SK-N-SH treated with all-trans-retinoic acid at 6 μM for 48 hours (cell line): ENCODE results near the gene CRABP2.

Source experiments
- ATAC-seq: fragments of 200-7000 bp; cut with Tn5 transposase; 3 replicates; pipeline ENCODE4 v1.9.1; 2020; ENCODE audit warnings: mild to moderate bottlenecking, moderate library complexity
- ARNTL ChIP-seq: fragments of 450-650 bp; formaldehyde crosslinking; IDR thresholded peaks from 2 replicates; pipeline ENCODE4 v1.5.0; 2020; ENCODE audit warnings: low read depth, mild to moderate bottlenecking, moderate library complexity, borderline replicate concordance
- BACH2 ChIP-seq: fragments of 250-450 bp; sonication (Bioruptor Pico); IDR thresholded peaks from 2 replicates; pipeline ENCODE4 v1.9.0; 2021; ENCODE audit warnings: mild to moderate bottlenecking, borderline replicate concordance
- CSDC2 ChIP-seq: fragments of 250-450 bp; sonication (Bioruptor Pico); IDR thresholded peaks from 2 replicates; pipeline ENCODE4 v1.5.0; 2020; ENCODE audit warnings: mild to moderate bottlenecking, moderate library complexity
- ESRRG ChIP-seq: fragments of 250-450 bp; sonication (Bioruptor Pico); IDR thresholded peaks from 2 replicates; pipeline ENCODE4 v1.6.1; 2021; ENCODE audit warnings: mild to moderate bottlenecking
- GLIS3 ChIP-seq: fragments of 250-450 bp; sonication (Bioruptor Pico); IDR thresholded peaks from 2 replicates; pipeline ENCODE4 v1.5.0; 2020; ENCODE audit warnings: mild to moderate bottlenecking, moderate library complexity
- ISL1 ChIP-seq: fragments of 250-450 bp; sonication (Bioruptor Pico); IDR thresholded peaks from 2 replicates; pipeline ENCODE4 v2.1.2; 2022; ENCODE audit warnings: mild to moderate bottlenecking, moderate library complexity
- OSR1 ChIP-seq: fragments of 250-450 bp; sonication (Bioruptor Pico); IDR thresholded peaks from 2 replicates; pipeline ENCODE4 v1.8.0; 2022; ENCODE audit warnings: moderate library complexity, mild to moderate bottlenecking, inconsistent platforms
- RARB ChIP-seq: fragments of 250-450 bp; sonication (Bioruptor Pico); IDR thresholded peaks from 2 replicates; pipeline ENCODE4 v1.8.0; 2021; ENCODE audit warnings: mild to moderate bottlenecking, moderate library complexity
- SNAI2 ChIP-seq: fragments of 250-450 bp; sonication (Bioruptor Pico); IDR thresholded peaks from 2 replicates; pipeline ENCODE4 v1.5.0; 2020; ENCODE audit warnings: mild to moderate bottlenecking, moderate library complexity
- TCF4 ChIP-seq: fragments of 250-450 bp; sonication (Bioruptor Pico); IDR thresholded peaks from 2 replicates; pipeline ENCODE4 v1.8.0; 2021; ENCODE audit warnings: mild to moderate bottlenecking, moderate library complexity, borderline replicate concordance
- TOX ChIP-seq: fragments of 250-450 bp; sonication (Bioruptor Pico); IDR thresholded peaks from 2 replicates; pipeline ENCODE4 v1.8.0; 2021; ENCODE audit warnings: mild to moderate bottlenecking, moderate library complexity, borderline replicate concordance
- ZC3H10 ChIP-seq: fragments of 250-450 bp; sonication (Bioruptor Pico); IDR thresholded peaks from 2 replicates; pipeline ENCODE4 v1.5.1; 2021; ENCODE audit warnings: mild to moderate bottlenecking, moderate library complexity
- ZFP3 ChIP-seq: fragments of 250-450 bp; sonication (Bioruptor Pico); IDR thresholded peaks from 2 replicates; pipeline ENCODE4 v1.5.0; 2020; ENCODE audit warnings: mild to moderate bottlenecking, moderate library complexity
- ZFP30 ChIP-seq: fragments of 450-650 bp; formaldehyde crosslinking; IDR thresholded peaks from 2 replicates; pipeline ENCODE4 v1.5.0; 2022; ENCODE audit warnings: mild to moderate bottlenecking, moderate library complexity
- ZNF565 ChIP-seq: fragments of 450-650 bp; formaldehyde crosslinking; conservative IDR thresholded peaks from 2 replicates; pipeline ENCODE4 v1.5.0; 2020; ENCODE audit warnings: low read depth, mild to moderate bottlenecking, moderate library complexity
- ZNF70 ChIP-seq: fragments of 450-650 bp; formaldehyde crosslinking; IDR thresholded peaks from 2 replicates; pipeline ENCODE4 v1.5.0; 2020; ENCODE audit warnings: mild to moderate bottlenecking, moderate library complexity
- ZNF8 ChIP-seq: fragments of 450-650 bp; formaldehyde crosslinking; IDR thresholded peaks from 2 replicates; pipeline ENCODE4 v1.5.0; 2020; ENCODE audit warnings: mild to moderate bottlenecking, moderate library complexity
- TF ChIP-seq, protein P1 (sequence below): fragments of 250-450 bp; sonication (Bioruptor Pico); IDR thresholded peaks from 2 replicates; pipeline ENCODE4 v1.8.0; 2021; ENCODE audit warnings: low read depth, mild to moderate bottlenecking, moderate library complexity, borderline replicate concordance
- TF ChIP-seq, protein P2 (sequence below): fragments of 250-450 bp; sonication (Bioruptor Pico); IDR thresholded peaks from 2 replicates; pipeline ENCODE4 v1.8.0; 2020; ENCODE audit warnings: mild to moderate bottlenecking, moderate library complexity, borderline replicate concordance
- TF ChIP-seq, protein P3 (sequence below): fragments of 250-450 bp; sonication (Bioruptor Pico); IDR thresholded peaks from 2 replicates; pipeline ENCODE4 v1.5.1; 2021; ENCODE audit warnings: mild to moderate bottlenecking, moderate library complexity
- TF ChIP-seq, protein P4 (sequence below): fragments of 250-450 bp; sonication (Bioruptor Pico); IDR thresholded peaks from 2 replicates; pipeline ENCODE4 v1.5.0; 2020; ENCODE audit warnings: mild to moderate bottlenecking, moderate library complexity
- TF ChIP-seq, protein P5 (sequence below): fragments of 250-450 bp; sonication (Bioruptor Pico); IDR thresholded peaks from 2 replicates; pipeline ENCODE4 v1.5.1; 2020; ENCODE audit warnings: low read depth, mild to moderate bottlenecking, moderate library complexity

The CRABP2 gene

DNA sequence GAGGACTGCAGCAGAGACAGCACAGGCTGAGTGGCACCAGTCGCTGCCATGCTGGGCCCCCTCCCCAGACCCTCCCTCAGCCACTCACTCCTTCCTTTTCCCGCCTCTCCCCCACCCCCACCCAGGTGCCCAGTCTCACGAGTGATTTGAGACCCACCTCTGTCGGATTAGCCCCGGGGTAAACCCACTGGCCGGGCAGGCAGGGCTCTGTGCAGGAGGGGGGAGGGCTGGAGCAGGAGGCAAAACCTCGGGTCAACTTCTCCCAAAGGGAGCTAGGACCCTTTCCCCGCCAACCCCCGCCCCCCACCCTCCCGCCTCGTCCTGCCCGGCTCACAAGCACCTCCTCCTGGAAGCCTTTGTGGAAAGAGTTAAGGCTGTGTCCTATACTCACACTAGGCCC lies 39.0 kb upstream of the CRABP2 start (continued):
- TF ChIP-seq, protein P1, sequence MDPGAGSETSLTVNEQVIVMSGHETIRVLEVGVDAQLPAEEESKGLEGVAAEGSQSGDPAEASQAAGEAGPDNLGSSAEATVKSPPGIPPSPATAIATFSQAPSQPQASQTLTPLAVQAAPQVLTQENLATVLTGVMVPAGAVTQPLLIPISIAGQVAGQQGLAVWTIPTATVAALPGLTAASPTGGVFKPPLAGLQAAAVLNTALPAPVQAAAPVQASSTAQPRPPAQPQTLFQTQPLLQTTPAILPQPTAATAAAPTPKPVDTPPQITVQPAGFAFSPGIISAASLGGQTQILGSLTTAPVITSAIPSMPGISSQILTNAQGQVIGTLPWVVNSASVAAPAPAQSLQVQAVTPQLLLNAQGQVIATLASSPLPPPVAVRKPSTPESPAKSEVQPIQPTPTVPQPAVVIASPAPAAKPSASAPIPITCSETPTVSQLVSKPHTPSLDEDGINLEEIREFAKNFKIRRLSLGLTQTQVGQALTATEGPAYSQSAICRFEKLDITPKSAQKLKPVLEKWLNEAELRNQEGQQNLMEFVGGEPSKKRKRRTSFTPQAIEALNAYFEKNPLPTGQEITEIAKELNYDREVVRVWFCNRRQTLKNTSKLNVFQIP = no peak
- TF ChIP-seq ZFP30 (CRISPR knock-in tag) = no peak
- TF ChIP-seq, protein P2, sequence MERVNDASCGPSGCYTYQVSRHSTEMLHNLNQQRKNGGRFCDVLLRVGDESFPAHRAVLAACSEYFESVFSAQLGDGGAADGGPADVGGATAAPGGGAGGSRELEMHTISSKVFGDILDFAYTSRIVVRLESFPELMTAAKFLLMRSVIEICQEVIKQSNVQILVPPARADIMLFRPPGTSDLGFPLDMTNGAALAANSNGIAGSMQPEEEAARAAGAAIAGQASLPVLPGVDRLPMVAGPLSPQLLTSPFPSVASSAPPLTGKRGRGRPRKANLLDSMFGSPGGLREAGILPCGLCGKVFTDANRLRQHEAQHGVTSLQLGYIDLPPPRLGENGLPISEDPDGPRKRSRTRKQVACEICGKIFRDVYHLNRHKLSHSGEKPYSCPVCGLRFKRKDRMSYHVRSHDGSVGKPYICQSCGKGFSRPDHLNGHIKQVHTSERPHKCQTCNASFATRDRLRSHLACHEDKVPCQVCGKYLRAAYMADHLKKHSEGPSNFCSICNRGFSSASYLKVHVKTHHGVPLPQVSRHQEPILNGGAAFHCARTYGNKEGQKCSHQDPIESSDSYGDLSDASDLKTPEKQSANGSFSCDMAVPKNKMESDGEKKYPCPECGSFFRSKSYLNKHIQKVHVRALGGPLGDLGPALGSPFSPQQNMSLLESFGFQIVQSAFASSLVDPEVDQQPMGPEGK (CRISPR knock-in tag) = no peak
- no peak for TF ChIP-seq ARNTL
- no peak for TF ChIP-seq ZNF8 (CRISPR knock-in tag)
- TF ChIP-seq OSR1 (CRISPR knock-in tag) = no peak

DNA sequence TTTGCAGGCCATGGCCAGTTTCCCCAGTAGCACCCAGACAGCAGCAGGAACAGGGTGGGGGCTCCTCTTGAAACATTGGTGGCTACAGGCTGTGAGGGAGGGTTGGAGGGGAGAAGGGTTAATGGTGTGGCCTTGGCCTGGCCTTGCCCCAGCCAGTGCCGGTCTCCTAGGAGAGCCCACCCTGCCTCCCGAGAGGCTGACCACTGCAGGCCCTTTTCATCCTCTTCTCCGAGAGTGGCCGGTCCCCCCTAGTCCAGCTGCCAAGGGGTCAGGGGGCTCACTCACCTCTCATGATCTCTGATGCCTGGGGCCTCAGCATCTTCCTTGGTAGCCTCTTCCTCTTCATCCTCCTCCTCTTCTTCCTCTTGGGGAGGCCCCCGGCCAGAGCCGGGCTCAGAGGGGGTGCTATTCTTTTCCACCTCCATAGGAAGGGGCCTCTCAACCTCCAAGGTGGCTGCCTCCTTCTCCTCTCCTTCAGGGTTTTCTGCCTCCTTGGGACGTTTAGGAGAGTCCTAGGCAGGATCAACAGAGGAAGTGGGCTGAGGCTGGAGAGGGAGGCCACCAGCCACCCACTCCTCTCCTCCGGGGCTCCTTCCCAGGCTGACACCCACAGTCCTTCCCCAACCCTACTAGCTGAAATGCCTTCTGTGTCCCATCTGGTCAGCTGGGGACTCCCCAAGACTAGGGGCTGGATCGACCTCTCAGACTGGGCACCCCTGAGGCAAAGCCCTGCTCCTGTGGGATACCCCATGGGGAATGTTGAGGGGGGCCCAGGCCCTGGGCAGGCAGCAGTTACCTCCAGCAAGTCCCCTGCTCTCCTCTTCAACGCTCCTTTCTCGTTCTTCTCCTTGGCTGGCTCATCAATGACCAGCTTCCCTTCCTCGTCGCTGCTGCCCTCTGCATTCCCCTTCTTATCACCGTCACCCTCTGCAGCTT lies 38.3 kb upstream of the CRABP2 start:
- TF ChIP-seq SNAI2 (CRISPR knock-in tag) = no peak
- TF ChIP-seq OSR1 (CRISPR knock-in tag) = no peak
- no peak for TF ChIP-seq TOX (CRISPR knock-in tag)
- TF ChIP-seq ZFP3 (CRISPR knock-in tag) = no peak
- no peak for TF ChIP-seq ZNF70 (CRISPR knock-in tag)
- TF ChIP-seq, protein P3, sequence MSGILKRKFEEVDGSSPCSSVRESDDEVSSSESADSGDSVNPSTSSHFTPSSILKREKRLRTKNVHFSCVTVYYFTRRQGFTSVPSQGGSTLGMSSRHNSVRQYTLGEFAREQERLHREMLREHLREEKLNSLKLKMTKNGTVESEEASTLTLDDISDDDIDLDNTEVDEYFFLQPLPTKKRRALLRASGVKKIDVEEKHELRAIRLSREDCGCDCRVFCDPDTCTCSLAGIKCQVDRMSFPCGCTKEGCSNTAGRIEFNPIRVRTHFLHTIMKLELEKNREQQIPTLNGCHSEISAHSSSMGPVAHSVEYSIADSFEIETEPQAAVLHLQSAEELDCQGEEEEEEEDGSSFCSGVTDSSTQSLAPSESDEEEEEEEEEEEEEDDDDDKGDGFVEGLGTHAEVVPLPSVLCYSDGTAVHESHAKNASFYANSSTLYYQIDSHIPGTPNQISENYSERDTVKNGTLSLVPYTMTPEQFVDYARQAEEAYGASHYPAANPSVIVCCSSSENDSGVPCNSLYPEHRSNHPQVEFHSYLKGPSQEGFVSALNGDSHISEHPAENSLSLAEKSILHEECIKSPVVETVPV (CRISPR knock-in tag) = no peak
- TF ChIP-seq, protein P4, sequence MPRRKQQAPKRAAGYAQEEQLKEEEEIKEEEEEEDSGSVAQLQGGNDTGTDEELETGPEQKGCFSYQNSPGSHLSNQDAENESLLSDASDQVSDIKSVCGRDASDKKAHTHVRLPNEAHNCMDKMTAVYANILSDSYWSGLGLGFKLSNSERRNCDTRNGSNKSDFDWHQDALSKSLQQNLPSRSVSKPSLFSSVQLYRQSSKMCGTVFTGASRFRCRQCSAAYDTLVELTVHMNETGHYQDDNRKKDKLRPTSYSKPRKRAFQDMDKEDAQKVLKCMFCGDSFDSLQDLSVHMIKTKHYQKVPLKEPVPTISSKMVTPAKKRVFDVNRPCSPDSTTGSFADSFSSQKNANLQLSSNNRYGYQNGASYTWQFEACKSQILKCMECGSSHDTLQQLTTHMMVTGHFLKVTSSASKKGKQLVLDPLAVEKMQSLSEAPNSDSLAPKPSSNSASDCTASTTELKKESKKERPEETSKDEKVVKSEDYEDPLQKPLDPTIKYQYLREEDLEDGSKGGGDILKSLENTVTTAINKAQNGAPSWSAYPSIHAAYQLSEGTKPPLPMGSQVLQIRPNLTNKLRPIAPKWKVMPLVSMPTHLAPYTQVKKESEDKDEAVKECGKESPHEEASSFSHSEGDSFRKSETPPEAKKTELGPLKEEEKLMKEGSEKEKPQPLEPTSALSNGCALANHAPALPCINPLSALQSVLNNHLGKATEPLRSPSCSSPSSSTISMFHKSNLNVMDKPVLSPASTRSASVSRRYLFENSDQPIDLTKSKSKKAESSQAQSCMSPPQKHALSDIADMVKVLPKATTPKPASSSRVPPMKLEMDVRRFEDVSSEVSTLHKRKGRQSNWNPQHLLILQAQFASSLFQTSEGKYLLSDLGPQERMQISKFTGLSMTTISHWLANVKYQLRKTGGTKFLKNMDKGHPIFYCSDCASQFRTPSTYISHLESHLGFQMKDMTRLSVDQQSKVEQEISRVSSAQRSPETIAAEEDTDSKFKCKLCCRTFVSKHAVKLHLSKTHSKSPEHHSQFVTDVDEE (CRISPR knock-in tag) = no peak
- TF ChIP-seq ZNF565 (CRISPR knock-in tag) = no peak
- TF ChIP-seq GLIS3 (CRISPR knock-in tag) = no peak
- no peak for TF ChIP-seq ZC3H10 (CRISPR knock-in tag)
- TF ChIP-seq, protein P5, sequence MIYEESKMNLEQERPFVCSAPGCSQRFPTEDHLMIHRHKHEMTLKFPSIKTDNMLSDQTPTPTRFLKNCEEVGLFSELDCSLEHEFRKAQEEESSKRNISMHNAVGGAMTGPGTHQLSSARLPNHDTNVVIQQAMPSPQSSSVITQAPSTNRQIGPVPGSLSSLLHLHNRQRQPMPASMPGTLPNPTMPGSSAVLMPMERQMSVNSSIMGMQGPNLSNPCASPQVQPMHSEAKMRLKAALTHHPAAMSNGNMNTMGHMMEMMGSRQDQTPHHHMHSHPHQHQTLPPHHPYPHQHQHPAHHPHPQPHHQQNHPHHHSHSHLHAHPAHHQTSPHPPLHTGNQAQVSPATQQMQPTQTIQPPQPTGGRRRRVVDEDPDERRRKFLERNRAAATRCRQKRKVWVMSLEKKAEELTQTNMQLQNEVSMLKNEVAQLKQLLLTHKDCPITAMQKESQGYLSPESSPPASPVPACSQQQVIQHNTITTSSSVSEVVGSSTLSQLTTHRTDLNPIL (CRISPR knock-in tag) = no peak
- no peak for TF ChIP-seq BACH2 (CRISPR knock-in tag)
- no peak for TF ChIP-seq TCF4 (CRISPR knock-in tag)
- TF ChIP-seq RARB (CRISPR knock-in tag) = no peak
- TF ChIP-seq ISL1 = no peak
- no peak for TF ChIP-seq ESRRG (CRISPR knock-in tag)
- no peak for TF ChIP-seq ARNTL
- TF ChIP-seq ZFP30 (CRISPR knock-in tag) = no peak
- no peak for TF ChIP-seq CSDC2 (CRISPR knock-in tag)
- no peak for TF ChIP-seq ZNF8 (CRISPR knock-in tag)
- no peak for ATAC-seq
